NCI-H2196 (cell line): Measurements from ENCODE around the gene RPP25L.

Experiments used
- DNase-seq: peaks from one replicate; lab custom pipeline; 2025; ENCODE audit not compliant: unreplicated experiment; lab: John Stamatoyannopoulos, UW

Gene RPP25L

GRCh38 chr9:34637356-34638137 lies 25.6 kb upstream of the RPP25L start, which contains the start of gene SIGMAR1:
SIGMAR1 (minus strand) TSS chr9:34637787; CDS start chr9:34637697, 90 bp downstream.
- peak; percentile 92 for DNase-seq

GRCh38 chr9:34636791-34637355 lies 25.0 kb upstream of the RPP25L start:
- DNase-seq = no peak

- no peak for DNase-seq
Observed at GRCh38 chr9:34635556-34635955, 23.7 kb upstream of the RPP25L start.

GRCh38 chr9:34634551-34635248 lies 22.8 kb upstream of the RPP25L start:
- no peak for DNase-seq

GRCh38 chr9:34633851-34634550 lies 22.1 kb upstream of the RPP25L start:
- DNase-seq = peak; percentile 61

GRCh38 chr9:34633166-34633565 lies 21.3 kb upstream of the RPP25L start:
- DNase-seq = no peak

- peak; percentile 40 for DNase-seq
Observed at GRCh38 chr9:34630402-34631154, 18.7 kb upstream of the RPP25L start.

GRCh38 chr9:34629491-34629808 lies 17.6 kb upstream of the RPP25L start:
- DNase-seq = no peak

GRCh38 chr9:34628656-34629490 lies 17.0 kb upstream of the RPP25L start, which contains the start of gene ARID3C:
ARID3C (minus strand) TSS chr9:34629066; CDS start chr9:34628014, 1,052 bp downstream.
- DNase-seq = peak; percentile 65

- DNase-seq = no peak
Observed at GRCh38 chr9:34627716-34628655, 16.1 kb upstream of the RPP25L start.

- DNase-seq = no peak
Observed at GRCh38 chr9:34625186-34625486, 13.2 kb upstream of the RPP25L start.

- DNase-seq = no peak
Observed at GRCh38 chr9:34624475-34625185, 12.7 kb upstream of the RPP25L start.

- DNase-seq = no peak
Observed at GRCh38 chr9:34623374-34624235, 11.7 kb upstream of the RPP25L start.

GRCh38 chr9:34620061-34620994 lies 8.4 kb upstream of the RPP25L start, which contains the start of gene DCTN3:
DCTN3 (minus strand) TSS chr9:34620495; CDS start chr9:34620464, 31 bp downstream.
- peak; percentile 94 for DNase-seq

- no peak for DNase-seq
Observed at GRCh38 chr9:34615132-34615531, 3.2 kb upstream of the RPP25L start.

GRCh38 chr9:34612788-34613390 lies 992 bp upstream of the RPP25L start:
- DNase-seq = peak; percentile 92
